Fibroblast of the aortic adventitia (primary cell): ENCODE results near the gene BPIFB6. TPM values are rescaled to one million over a fixed set of nuclear protein-coding genes. Genes with fewer than 3 reads are reported as not detected.

ENCODE experiments used
- DNase-seq: peaks from one replicate; pipeline ENCODE4 v3.0.0-alpha.2; 2010; ENCODE audit warnings: low read depth
- H3K4me3 ChIP-seq: 2 replicates; pipeline ENCODE4 v1.5.1; 2011; ENCODE audit warnings: low read depth, mild to moderate bottlenecking, control low read depth, low read length, moderate library complexity
- total RNA-seq: library from RNA; depleted of rRNA; stranded (reverse); fragments of >200 nt; gene quantifications from 2 replicates; pipeline ENCODE4 v1.2.3, GENCODE V29; 2012; ENCODE audit warnings: low replicate concordance
- TF ChIP-seq, protein P1 (sequence below): IDR thresholded peaks from 2 replicates; pipeline ENCODE4 v1.5.1; 2011; ENCODE audit warnings: mild to moderate bottlenecking, low read length, control low read depth, inconsistent platforms; ENCODE audit not compliant: insufficient read depth

Gene BPIFB6
- total RNA-seq, 1 donor, result not detected

DNA sequence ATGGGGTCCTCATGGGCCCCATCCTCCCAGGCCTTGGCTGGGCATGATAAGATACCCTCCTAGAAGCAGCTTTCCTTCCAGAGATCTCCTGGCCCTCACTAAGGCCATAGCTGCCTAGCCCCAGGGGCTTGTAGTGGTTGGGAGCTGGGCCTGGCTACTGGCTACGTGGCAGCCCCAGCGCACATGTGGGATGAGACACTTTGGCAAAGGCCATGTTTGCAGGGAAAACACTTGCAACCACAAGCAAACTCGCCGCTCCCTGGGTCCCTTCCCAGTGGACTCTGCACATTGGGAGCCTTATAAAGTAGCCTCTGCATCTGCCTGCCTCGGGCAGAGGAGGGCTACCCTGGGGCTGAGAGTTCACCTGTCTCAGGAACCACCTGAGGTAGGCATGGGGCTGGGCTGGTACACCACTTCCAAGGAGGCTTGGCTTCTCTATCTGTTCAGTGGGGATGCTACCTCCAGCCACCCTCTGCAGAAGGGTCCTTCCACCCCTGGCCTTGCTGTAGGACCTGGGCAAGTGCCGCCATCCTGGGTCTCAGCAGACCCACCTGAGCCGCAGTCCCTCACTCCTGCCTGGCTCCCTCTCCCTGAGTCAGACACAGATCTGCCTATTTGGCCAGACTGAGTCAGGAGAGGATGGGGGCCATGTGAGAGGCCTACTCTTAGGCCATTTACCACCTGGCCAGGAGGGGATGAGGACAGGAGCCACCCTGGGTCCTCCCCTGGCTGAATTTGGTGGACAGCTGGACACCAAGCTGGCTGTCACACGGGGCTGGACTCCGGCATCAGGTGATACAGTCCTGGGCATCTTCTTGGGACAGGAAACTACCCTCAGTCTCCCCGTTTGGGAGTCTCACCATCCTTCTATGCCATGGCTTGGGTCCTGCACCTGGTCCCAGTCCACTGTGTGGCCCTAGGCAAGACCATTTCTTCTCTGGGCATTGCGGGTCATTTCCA lies 23.8 kb upstream of the BPIFB6 start, which contains the start of gene BPIFB2:
BPIFB2 (plus strand) TSS at position 329 of the 960 bp plus-strand sequence. CDS start 871 bp downstream, outside the sequence.
- H3K4me3 ChIP-seq, result no peak within 1 kb of the TSS
- DNase-seq, result no peak
- TF ChIP-seq, protein P1, sequence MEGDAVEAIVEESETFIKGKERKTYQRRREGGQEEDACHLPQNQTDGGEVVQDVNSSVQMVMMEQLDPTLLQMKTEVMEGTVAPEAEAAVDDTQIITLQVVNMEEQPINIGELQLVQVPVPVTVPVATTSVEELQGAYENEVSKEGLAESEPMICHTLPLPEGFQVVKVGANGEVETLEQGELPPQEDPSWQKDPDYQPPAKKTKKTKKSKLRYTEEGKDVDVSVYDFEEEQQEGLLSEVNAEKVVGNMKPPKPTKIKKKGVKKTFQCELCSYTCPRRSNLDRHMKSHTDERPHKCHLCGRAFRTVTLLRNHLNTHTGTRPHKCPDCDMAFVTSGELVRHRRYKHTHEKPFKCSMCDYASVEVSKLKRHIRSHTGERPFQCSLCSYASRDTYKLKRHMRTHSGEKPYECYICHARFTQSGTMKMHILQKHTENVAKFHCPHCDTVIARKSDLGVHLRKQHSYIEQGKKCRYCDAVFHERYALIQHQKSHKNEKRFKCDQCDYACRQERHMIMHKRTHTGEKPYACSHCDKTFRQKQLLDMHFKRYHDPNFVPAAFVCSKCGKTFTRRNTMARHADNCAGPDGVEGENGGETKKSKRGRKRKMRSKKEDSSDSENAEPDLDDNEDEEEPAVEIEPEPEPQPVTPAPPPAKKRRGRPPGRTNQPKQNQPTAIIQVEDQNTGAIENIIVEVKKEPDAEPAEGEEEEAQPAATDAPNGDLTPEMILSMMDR, result no peak

DNA sequence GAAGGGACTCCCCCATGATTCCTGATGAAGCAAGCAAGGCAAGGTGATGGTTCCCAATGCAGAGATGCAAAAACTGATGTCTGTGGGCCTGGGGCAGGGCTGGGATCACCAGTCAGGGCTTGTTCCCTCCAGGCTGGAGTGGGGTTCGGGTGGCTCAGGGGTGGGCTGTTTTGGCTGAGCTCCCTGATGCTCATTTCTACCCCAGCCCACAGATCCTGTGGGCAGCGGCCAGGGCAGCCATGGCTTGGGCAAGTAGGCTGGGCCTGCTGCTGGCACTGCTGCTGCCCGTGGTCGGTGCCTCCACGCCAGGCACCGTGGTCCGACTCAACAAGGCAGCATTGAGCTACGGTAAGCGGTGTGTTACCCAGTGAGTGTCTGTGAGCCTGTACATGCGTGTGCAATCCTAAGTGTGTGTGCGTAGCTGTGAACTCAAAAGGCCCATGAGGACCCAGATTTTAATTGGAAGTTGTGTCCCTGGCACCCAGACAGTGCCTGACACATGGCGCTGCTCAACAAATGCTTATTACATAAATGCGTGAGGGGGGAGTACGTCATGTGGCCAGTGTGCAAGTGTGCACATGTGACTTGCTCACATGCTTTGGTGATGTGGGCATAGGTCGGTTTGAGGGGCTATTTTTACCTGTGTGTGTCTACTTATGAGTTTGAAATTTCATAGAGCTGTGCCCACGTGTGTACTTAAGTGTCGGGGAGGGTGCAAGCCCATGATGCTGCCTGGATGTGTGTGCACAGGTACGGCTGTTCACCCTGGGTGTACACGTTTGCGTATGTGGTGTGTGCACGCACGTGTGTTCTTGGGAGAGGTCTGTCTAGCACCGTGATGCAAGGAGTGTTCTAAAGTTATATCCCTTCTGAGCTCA lies 22.9 kb upstream of the BPIFB6 start:
- no peak for DNase-seq
- TF ChIP-seq, protein P1, result no peak
- H3K4me3 ChIP-seq, result no peak overlapping the region

DNA sequence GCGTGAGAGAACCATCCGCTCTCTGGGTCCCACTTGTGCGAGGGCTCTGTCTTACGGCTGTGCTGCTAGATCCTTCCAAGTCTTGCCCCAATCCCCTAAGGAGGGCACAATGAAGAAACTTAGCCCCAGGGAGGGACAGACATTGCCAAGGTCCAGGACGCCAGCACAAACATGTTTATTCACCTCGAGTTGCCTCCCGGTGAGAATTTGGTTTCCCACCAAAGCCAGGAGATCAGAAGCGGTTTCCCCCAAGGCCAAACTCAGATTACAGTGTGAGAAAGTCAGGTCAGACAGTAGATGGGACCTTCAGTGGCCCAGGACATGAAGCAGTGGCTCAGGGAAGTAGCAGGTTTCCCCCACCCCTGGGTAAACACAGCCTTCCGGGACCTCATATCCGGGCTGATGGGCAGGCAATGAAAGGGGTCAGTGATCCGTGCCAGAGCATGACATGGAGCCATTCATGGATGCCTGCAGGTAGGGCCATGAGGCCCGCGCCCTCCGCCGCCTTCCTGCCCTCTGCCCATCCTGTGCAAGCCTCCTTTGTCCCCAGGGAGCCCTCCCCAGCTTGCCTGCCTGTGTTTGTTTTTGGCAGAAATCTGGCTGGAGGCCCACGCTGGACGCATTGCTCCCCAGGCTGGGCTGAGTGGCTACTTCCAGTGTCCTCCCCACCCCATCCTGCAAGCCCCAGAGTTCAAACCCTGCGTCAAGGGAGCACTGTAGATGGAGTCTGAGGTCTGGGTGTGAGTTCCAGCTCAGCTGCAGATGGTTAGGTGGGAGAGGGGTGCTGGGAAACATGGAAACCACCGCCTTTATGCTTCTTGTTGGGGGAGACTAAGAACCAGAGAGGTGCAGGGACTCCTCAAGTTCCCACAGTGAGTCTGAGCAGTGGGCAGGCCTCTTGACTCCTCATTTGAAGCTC lies 22.0 kb upstream of the BPIFB6 start:
- H3K4me3 ChIP-seq, result no peak overlapping the region
- no peak for DNase-seq
- TF ChIP-seq, protein P1, result no peak

DNA sequence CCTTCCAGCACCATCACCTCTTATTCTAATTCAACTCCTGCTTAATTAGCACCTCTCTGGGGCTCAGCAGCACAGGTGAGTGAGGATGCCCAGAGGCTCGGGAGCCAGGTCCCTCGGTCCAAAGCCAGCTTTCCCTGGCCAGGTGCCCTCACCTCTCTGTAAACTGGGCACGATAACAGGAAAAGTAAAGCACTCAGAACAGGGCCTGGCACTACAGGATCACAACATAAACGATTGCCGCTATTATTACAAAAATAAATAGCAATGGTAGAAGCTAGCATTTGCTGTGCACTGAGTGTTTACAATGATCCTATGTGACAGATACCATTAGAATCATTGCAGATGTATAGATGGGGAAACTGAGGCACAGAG lies 21.3 kb upstream of the BPIFB6 start:
- H3K4me3 ChIP-seq, result no peak overlapping the region
- DNase-seq, result no peak
- TF ChIP-seq, protein P1, result no peak

DNA sequence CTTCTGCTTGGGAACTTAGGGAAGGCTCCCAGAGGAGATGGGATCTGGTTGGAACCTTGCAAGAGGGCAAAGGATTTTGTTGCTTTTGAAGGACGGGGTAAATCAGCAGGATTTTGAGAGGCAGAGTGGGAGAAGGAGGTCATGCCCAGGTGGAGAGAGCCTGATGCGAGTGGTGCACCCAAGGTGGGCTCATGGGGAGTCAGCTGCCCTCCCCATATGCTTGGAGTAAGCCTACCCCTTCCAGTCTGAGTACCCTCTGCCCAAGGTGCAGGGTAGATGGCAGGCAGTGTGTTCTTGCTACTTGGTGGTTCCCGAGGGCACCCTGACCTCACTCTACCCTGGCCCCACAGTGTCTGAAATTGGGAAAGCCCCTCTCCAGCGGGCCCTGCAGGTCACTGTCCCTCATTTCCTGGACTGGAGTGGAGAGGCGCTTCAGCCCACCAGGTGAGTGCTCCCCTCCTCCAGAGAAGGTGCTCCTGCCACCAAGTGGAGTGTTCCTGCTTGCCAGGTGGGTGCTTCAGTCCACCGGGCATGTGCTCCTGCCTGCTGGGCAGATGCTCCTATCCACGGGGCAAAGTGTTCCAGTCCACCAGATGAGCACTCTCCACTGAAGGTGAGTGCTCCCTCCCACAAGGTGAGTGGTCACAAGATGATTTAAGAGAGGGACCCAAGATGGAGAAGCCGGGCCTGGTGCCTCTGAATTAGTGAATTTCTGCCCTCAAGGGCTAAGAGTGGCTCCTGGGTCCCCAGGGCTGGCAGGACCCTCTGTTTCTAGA lies 20.6 kb upstream of the BPIFB6 start:
- TF ChIP-seq, protein P1, result no peak
- no peak overlapping the region for H3K4me3 ChIP-seq
- no peak for DNase-seq
